GM12801 (cell line): ENCODE results near the gene DENND1A.

ENCODE experiments used
- TF ChIP-seq, protein P1 (sequence below): IDR thresholded peaks from one replicate; pipeline ENCODE4 v1.5.1; 2011; ENCODE audit warnings: control low read depth; ENCODE audit not compliant: insufficient read length; ENCODE audit errors: extremely low read depth

The DENND1A gene

DNA sequence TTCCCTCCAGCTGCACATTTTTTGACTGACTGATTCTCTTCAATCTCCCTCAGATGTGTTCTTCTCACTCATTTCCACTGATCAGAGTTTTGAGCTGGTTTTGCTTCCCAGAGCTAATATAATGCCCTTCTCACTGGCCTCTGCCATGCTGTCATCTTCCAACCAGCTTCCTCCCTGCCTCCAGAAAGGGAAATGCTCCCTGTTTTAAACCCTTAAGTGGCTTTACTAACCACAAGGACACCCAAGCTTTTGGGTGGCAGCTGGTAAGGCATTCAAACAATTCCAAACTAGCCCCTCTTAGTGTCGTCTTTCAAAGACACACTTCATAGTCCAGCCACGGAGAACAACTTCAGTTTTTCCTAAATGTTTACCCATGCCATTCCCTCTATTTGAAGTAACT is 401.4 kb downstream of the DENND1A start:
- TF ChIP-seq, protein P1, sequence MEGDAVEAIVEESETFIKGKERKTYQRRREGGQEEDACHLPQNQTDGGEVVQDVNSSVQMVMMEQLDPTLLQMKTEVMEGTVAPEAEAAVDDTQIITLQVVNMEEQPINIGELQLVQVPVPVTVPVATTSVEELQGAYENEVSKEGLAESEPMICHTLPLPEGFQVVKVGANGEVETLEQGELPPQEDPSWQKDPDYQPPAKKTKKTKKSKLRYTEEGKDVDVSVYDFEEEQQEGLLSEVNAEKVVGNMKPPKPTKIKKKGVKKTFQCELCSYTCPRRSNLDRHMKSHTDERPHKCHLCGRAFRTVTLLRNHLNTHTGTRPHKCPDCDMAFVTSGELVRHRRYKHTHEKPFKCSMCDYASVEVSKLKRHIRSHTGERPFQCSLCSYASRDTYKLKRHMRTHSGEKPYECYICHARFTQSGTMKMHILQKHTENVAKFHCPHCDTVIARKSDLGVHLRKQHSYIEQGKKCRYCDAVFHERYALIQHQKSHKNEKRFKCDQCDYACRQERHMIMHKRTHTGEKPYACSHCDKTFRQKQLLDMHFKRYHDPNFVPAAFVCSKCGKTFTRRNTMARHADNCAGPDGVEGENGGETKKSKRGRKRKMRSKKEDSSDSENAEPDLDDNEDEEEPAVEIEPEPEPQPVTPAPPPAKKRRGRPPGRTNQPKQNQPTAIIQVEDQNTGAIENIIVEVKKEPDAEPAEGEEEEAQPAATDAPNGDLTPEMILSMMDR, result no peak

DNA sequence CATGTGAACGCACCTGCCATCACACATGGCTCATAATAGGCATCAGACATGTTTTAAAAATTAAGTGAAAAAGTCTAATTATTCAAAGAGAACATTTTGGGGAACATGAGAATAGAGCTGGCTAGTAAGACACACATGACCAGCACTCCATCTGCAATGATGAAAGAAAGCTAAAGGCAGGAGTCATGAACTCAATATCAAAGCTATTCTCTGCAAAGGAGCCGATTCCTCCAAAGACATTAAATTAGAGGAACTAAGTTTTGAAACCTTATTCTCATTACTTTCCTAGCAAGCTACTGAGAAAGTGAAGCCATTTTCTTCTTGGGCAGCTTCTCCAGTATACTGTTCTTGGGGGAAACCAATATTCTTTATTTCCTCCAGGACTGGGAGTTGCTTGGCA is 401.9 kb downstream of the DENND1A start:
- TF ChIP-seq, protein P1, result no peak

DNA sequence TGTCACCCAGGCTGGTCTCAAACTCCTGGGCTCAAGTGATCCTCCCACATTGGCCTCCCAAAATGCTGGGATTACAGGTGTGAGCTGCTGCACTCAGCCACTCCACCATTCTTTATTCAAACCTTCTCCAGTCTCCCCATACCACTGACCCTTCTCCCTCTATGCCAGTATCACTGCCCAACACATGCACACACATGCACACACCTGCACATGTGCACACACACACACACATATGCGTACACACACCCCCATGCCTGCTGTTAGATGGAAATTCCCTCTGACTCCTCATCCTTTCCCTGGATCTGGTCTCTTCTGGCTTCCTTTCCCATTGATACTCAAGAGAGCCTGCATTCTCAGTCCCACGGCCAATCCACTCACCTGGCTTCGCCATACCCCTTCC is 404.0 kb downstream of the DENND1A start:
- TF ChIP-seq, protein P1, result no peak

DNA sequence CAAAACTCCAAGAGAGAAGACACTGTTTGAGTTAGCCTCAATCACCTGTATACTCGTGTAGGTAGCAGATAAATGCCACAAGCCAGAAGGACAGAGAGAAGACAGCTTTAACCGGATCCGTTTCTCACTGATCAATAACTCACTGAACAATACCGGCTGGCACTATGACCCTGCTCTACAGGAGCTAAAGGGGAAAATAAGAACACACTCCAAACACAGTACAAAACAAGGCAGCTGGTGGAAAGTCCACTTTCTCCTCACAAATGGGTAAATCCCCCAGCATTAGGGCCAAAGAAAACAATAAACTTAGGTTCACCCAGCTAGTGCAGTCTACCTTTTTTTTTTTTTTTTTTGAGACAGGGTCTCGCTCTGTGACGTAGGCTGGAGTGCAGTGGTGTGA is 404.5 kb downstream of the DENND1A start:
- TF ChIP-seq, protein P1, result no peak

DNA sequence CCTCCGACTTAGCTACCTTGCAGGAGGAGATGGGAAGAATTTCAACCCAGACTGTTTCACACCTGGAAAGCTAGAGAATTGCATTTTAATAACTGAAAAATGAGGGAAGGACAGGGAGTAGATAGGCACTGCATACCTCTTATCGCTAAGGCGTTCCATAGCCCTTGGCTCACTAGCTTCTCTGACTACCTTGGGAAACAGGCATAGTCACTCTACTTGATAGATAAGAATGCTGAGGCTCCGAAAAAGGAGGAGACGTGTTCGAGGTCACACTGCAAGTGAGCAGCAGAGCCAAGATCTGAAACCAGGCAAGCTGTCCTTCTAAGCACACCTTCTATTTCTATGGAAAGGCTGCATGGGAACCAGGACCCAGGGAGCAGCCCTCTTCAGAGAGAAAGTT is 405.1 kb downstream of the DENND1A start:
- TF ChIP-seq, protein P1, result no peak

DNA sequence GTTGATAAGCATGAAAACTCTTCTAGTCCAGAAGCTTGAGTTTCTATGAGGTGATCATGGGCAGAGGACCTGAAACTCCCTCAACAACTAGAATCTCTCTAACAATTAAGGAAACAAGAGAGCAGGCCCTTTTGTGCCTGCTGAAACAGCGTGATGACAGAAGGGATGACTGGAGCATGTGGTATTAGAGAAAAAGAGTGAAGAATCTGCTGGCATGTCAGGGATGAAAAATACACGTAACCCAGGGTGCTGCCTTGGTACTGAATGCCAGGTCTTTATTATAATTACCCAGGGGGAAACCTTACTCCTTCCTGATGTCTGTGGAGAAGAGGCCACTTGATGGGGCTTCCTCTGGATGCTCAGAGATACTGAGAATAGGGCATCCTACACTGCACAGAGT is 406.1 kb downstream of the DENND1A start:
- TF ChIP-seq, protein P1, result no peak

DNA sequence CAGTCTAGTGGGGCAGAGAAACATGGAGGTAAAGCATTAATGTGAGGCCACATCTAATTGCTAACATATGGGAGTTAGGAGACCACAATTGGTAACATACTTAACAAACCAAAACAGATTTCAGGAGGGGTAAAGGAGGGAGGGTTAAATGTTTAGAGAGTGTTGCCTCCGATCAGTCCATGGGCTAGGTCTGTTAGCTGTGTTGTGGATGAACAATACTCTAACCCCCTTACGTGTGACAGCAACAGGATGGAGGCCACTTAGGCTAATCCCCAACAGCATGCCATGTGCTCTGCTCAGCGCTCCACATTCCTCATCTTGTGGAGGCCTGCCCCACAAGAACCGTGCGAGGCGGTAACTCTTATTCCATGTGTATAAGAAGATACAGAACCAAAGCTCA is 406.9 kb downstream of the DENND1A start:
- TF ChIP-seq, protein P1, result no peak

DNA sequence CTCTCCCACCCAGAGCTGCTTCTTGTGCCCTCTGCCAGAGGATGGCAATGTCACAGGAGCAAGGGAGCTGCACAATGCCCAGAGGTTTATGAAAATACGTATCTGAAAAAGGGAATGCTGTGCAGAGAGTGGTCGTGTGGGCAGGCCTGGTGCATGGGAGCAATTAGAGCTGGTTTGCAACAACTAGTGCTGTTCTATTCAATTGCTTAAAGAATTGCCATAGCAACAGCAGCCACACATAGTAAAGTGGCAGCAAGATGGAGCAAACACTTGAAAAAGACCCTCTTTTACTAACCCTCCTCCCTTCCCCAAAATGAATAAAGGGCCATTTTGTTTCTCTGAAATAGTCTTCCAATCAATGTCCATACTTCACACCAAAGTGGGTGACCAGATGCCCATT is 407.7 kb downstream of the DENND1A start:
- TF ChIP-seq, protein P1, result no peak
